NCI-H146 treated with DMSO at 0.1 percent for 48 hours (cell line): ENCODE data around the gene CAV2.

Source experiments
- DNase-seq: peaks from one replicate; lab custom pipeline; 2025; ENCODE audit not compliant: unreplicated experiment; lab: John Stamatoyannopoulos, UW

The CAV2 gene

DNA sequence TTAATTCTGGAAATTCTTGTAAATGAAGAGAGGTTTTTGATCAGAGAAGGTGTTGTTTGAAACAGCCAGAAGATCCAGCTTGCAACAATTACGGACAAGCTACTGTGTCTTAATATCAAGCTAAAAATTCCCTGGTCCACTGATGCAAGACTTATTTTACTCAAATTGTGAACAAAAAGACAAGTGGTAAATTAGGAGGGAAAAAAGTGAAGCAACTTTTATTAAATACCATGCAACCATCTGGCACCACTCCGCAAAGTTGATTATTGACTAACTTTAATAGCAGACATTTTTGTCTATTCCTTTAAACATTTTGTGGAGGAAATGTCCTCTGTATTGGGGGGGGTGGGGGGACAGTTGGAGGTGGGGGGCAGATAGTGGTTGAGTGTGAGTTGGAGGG, 5.1 kb upstream of the CAV2 start:
- DNase-seq, result no peak

DNA sequence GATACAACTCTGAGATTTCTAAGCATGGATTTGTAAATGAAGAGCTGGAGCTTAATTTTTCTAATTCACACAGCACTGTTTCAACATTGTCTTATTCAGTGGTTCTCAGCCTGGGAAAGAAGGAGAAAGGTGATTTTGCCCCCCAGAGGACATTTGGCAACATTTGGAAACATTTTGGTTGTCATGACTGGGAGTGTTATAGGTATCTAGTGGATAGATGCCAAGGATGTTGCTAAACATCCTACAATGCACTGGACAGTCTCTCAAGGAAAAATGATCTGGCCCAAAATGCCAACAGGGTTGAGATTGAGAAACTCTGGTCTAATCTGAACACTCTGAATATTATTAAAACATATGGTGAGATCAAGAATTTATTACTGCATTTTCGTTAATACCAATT, 3.8 kb upstream of the CAV2 start:
- DNase-seq, result no peak

DNA sequence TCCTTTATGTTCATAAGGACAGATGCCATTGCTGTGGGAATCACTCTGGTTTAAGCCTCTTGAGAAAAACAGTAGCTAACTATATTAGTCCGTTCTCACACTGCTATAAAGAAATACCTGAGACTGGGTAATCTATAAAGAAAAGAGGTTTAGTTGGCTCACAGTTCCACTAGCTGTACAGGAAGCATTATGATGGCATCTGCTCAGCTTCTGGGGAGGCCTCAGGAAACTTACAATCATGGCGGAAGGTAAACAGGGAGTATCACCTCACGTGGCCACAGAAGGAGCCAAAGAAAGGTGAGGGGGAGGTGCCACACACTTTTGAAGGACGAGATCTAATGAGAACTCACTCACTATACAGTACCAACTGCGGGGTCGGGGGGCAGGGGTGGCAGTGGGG, 2.9 kb upstream of the CAV2 start:
- no peak for DNase-seq

DNA sequence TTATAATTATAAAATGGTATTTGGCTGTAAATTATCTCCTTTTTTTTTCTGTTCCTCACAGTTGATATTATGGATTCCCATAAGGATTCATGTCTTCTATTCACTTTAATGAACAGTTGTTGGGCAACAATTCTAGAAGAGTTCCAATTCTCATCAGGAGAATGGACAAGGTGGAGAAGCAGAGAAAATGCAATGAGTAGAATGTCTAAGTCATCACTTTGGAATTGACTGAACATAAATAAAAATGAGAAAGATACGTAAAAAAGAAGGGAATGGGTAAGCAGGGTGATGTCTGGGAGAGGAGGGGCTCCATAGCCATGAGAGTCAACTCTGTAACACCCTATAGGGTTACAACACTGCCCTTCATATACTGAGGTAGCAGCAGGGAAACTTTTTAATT, 1.8 kb upstream of the CAV2 start:
- DNase-seq, result no peak

DNA sequence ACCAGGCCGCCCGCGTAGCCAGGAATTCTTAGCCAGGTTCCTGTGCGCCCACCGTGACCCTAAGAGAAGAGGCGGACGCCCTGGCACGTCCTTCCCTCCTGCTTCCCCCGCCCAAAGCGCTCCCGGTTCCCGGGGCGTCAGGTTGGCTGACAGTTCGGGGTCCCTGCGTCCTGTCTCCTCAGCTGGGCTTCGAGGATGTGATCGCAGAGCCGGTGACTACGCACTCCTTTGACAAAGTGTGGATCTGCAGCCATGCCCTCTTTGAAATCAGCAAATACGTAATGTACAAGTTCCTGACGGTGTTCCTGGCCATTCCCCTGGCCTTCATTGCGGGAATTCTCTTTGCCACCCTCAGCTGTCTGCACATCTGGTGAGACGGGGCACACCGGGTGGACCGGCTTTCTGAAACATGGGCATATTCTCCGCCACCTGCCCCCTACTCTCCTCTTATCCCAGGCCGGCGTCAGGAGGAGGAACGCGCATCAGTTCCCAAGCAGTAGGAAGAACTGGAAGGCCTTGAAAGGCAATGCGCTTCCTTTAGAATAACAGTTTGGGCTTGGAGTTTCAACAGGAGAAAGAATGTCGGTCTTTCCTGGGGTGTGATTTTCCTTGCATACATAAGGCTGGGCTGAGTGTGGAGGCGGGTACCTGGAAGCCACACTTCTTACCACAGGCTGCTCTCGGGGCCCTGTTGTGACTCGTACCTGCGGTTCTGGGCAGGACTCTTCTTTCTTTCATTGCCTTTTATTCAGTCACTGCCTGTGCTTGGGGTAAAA, 728 bp downstream of the CAV2 start:
- DNase-seq, result no peak

DNA sequence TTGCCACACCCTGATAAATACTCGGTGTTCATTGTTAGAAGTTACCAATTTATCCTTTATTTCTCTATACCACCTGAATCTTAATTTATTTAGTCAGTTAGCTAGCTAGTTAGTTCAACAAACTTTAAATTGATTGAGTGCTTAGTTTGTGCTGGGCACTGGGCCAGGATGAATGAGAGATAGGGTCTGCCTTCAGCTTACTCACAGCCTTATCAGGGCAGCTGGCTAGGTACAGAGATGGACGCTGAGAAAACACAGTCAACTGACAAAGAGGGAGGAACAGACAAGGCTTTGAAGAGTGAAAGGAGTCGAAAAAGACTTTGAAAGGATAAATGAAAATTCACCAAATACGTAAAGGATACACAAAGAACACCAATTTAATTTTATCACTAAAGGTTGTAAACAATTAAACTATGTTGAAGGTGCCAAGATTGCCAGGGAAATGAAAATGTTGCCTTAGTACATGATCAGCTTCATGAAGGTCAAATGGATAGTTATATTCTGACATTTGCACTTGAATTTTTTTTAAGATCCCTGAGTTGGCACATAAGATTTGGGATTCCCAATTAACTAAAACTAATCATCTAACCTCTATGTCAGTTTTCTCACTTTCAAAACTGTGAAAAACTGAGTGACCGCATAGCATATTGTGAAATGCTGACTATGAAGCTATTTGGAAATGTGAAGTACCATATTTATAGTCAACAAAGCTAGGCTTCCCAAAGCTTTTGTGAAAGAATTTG, 2.1 kb downstream of the CAV2 start:
- DNase-seq, result no peak

DNA sequence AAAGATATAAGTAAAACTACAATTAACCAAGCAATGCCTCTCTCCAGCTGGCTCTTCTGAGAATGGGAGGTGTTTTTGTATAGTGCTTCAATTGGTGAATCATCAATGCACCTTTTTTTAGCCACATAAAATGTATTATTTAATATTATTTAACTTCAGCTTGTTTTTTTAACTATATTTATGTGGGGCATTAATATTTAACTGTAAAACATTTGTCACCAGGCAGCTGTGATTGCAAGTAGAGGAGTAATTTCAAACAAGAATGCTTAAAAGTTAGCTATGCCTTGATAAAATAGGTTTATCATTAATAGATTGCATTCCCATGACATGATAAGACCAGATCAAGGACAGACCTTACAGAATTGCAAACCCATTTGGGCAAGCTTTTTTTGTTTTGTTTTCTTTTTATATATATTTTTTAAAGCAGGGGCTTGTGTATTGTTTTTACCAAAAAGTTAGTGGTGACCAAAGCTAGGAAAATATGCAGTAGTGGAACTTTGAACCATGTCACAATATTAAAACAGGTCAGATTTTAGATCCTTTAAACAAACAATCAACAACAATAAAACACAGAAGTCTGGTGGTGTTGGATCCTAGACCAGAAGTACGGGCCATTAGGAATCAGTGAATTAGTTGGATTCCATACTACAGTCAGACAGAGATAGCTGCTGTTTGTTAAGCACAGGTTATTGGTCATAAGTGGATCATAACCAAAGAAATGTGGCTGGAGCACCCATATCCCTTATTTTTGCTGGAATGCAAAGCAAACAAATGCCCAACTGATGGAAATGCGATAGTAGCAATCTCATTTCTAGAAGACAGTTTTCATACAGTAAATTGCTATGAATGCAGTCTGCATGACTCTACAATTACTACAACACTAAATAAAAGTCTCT, 2.9 kb downstream of the CAV2 start:
- no peak for DNase-seq

DNA sequence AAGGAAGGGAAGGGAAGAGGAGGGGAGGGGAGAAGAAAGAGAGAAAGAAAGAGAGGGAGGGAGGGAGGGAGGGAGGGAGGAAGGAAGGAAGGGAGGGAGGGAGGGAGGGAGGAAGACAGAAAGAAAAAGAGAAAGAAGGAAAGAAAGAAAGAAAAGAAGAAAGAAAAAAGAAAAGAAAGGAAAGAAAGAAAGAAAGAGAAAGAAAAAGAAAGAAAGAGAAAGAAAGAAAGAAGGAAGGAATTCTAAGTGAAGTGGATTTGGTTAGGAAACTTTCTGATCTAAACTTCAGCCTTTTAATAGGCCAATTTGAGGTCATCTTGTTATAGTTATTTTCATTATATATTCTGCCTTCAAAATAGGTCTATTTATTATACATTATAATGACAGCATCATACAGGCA, 4.3 kb downstream of the CAV2 start:
- DNase-seq, result no peak

DNA sequence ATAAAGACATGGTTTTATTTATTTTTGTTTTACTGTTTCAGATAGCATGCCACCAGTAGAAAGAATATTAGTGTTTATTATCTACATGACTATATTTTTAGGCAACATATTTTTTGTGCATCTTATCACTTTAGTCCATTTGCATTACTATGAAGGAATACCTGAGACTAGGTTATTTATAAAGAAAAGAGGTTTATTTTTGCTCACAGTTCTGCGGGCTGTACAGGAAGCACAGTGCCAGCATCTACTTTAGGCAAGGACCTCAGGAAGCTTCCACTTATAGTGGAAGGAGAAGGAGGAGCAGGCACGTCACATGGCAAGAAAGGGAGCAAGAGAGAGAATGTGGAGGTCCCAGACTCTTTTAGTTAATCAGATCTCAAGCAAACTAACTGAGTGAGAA, 5.7 kb downstream of the CAV2 start:
- no peak for DNase-seq

DNA sequence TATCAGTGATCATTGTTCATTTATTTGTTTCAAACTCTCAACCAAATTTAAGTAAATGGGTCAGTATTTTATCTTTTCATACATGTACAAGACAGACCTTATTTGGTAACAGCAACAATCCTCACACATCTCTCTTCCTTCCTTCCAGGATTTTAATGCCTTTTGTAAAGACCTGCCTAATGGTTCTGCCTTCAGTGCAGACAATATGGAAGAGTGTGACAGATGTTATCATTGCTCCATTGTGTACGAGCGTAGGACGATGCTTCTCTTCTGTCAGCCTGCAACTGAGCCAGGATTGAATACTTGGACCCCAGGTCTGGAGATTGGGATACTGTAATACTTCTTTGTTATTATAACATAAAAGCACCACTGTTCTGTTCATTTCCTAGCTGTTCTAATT, 6.3 kb downstream of the CAV2 start:
- DNase-seq, result no peak

DNA sequence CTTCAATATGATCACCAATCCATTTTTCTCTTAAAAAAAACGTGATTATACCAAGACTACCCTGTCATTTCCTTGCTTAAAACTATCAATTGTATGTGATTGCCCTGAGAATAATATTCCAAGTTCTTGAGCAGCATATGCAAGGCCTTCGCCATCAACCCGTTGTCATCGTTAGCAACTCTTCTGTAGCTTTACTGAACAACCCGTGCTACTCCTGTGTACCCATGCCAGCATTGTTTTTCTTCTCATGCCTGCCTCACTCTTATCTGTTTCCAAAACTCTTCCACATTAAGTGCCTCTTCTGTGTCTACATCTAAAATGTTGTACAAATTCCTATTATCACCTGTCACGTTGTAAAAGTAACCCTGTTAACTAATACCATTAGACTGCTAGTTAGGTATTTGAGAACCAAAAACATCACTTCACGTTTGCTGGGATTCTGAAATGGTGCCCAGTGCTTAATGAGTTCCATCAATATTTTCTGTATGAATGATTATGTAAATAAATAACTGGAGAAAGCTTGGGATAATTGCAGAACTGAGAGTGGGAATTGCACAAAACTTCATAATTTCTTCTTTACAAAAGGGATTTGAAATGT, 10.5 kb downstream of the CAV2 start:
- no peak for DNase-seq

DNA sequence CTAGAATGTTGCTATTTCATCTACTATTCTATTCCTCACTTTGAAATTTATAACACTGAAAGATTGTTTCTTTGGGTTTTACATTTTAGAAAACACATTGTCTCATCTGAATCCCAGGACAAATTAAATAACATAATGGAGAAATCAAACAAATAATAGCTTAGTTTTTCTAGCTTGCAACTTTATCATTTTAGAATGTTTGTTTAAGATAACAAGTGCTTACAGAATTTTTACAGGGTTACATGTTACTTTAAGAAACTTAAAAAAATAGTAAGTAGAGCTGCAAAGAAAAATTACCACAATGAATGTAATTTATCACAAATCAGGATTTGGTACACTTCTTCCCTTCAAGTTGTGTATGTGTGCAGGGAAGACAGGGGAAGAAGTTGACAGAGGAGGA, 11.3 kb downstream of the CAV2 start:
- no peak for DNase-seq

DNA sequence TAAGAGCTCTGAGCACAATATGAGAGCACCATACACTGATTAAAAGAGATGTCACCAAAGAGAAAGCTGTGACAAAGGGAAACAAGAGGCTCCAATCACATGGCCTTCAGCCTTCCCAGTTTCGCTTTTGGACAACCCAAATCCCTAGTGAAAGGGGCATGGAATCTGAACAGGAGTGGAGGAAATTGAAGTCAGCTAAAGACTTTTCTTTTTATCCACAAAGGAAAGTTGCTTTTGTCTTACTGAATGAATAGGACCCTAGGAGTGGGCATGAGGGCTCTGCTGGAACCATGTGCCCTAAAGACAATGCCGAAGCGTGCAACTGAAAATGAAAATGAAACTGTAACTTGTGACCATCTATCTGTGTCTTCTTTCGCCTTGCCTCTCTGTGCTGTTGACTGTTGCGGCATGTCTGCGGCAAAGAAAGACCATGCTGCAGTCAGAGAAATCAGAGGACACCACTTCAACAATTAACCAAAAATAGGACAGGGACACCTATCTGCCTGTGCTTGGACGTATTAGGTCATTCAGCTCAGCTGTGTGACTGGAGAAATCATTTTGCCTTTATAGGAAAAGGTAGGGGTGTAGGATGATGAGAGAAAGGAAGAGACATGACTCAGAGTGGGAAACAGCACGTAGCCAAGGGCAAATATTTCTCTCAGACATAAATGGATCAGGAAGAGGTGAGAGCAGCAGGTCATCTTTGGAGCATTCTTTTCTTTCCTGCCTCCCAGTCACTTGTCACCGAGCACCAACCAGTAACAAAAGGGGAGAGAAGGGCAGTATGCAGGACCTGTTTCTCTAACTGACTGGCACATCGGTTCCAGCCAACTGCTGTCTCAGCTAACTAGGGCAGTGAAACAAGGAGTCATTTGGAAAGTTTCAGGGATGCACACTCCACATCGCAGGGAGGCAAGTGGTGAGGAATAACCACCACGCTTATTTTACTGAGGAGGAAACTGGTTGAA, 12.3 kb downstream of the CAV2 start:
- no peak for DNase-seq

DNA sequence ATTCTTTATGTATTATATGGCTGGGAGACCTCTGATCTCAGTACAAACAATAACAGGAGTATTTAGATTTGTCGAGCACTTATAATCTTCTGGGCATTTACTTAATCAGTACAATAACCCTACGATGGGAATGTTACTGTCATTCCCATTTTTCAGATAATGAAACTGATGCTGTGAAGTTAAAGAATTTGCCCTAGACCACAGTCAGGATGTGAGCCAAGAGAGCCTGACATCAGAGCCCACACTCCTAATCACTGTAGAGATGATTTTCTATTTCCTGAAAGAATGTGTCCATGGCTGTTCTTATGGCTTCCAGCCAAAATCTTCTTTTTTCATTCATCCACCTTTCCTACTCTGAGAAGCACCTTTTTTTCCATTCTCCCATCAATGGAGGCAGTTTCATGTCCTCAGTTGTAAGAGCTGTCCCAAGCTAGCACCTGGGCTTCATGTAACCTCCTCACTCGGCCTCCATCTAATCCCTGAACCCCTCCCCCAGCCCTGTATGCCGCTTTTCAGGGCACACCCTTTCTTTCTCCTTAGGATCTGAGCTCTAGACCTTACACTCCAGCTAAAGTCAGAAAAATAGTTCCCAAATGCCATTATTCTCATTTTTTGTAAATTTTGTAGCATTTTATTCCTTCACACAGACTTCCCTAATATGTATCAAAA, 13.1 kb downstream of the CAV2 start:
- no peak for DNase-seq

DNA sequence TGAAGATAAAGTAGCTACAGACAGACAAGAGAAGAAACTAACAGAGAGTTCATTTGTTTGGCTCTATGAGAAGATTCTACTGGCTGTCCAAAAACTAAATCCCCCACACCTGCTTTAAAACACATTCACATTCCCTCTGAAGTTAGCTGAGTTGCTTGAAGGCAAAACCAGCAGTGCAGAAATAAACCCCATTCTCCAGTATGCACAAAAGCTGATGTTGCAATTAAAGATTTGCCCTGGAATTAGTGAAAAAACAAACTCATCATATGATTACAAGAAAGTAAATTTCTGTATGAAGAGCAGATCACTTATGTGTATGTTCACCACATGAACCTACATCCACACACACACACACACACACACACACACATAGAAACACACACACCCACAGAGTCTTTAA, 16.0 kb downstream of the CAV2 start:
- DNase-seq, result no peak

DNA sequence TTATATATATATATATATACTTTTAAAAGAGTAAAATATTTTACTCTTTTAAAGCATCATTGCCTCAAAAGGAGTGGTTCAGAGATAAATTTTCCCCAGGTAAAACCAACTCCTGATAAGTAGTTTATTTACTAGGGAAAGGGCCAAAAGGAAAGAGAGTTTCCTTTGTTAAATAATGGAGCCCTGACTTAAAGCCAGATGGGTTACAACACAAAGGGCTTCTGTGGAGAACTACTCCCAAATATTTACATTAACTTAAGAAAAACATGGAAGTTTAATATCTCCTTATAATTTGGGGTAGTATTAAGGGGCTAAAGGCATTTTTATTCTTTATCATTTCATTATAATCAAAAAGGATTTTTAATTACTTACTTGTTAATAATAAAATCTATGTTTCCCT, 16.8 kb downstream of the CAV2 start:
- DNase-seq, result no peak

DNA sequence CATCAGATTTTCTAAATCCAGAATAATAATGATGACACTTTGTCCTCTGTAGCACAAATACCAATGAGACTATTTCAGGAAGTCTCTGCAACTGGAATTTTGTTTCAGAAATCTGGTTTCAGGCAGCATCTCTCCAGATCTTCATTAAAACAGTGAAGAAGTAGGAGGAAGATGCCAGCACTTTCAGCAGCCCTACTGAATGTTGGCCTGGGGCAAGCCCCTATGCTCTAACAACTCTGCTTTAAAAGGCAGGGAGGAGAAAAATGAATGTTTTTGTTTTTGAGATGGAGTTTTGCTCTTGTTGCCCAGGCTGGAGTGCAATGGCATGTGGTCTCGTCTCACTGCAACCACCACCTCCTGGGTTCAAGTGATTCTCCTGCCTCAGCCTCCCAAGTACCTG, 18.1 kb downstream of the CAV2 start:
- no peak for DNase-seq

DNA sequence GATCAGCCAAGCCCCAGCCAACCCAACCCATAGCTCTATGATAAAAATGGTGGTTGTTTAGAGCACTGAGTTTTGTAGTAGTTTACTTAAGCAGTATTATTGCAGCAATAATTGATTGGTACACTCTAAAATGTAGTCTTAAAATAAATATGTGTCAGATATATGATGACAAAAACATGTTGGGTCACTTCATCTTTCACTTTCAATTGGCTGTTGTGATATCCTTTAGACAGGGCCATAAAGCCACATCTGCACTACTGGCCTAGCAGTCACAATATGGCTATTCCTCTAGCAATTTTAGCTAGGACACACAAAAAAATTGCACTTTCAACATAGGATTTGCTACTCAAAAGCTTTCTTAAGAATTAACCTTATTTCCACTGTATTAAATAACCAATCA, 19.4 kb downstream of the CAV2 start:
- no peak for DNase-seq

DNA sequence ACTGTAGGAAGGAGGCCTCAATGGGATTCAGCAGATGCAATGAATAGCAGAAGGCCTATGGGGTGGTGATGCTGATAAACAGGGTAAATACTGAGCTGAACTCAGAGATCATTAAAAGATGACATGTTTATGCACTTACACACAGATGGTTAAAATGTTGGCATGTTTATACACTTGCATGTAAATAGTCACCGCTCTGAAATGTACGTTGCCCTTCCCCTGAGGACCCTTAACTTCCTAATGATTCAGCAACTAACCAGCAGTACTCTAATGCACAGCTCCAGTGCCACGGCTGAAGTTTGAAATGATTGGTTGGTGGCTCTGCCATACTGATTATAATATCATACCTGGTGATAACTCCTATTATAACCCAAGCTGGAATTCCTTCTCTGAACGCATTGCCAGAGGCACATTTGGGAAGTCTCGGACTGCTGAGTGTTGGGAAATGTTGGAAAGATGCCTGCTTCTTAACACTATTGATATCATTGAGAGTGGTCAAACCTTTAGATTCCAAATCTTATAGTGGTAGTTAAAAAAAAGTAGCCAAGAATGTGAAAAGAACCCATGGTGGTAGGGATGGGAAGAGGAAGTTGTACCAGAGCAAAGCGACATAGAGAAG, 21.6 kb downstream of the CAV2 start:
- no peak for DNase-seq
